ENCODE measurements around the gene GUK1.

DNA sequence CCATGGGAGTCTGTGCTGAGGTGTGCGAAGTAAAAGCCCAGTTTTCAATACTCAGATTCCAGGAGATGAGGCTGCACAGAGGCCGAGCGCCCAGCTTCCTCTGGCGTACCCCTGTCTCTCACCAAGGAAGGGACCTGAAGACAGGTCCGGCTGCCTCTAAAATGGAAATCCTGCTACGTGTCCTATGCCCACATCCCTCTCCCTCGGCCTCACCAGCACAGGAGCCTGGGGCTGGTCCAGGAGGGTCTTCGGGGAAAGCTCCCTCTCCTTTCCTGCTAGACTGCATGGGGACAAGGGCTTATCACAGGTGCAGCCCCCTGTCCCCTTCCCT is 31.4 kb upstream of the GUK1 start:
- TF ChIP-seq, protein P1, sequence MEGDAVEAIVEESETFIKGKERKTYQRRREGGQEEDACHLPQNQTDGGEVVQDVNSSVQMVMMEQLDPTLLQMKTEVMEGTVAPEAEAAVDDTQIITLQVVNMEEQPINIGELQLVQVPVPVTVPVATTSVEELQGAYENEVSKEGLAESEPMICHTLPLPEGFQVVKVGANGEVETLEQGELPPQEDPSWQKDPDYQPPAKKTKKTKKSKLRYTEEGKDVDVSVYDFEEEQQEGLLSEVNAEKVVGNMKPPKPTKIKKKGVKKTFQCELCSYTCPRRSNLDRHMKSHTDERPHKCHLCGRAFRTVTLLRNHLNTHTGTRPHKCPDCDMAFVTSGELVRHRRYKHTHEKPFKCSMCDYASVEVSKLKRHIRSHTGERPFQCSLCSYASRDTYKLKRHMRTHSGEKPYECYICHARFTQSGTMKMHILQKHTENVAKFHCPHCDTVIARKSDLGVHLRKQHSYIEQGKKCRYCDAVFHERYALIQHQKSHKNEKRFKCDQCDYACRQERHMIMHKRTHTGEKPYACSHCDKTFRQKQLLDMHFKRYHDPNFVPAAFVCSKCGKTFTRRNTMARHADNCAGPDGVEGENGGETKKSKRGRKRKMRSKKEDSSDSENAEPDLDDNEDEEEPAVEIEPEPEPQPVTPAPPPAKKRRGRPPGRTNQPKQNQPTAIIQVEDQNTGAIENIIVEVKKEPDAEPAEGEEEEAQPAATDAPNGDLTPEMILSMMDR (conservative IDR thresholded peaks at IDR 0.05; ENCODE audit: low read depth, low read length), result no peak
- no peak for TF ChIP-seq FOS (IDR thresholded peaks at IDR 0.05; ENCODE audit: low read depth, low read length)
- TF ChIP-seq, protein P2, sequence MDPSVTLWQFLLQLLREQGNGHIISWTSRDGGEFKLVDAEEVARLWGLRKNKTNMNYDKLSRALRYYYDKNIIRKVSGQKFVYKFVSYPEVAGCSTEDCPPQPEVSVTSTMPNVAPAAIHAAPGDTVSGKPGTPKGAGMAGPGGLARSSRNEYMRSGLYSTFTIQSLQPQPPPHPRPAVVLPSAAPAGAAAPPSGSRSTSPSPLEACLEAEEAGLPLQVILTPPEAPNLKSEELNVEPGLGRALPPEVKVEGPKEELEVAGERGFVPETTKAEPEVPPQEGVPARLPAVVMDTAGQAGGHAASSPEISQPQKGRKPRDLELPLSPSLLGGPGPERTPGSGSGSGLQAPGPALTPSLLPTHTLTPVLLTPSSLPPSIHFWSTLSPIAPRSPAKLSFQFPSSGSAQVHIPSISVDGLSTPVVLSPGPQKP (IDR thresholded peaks at IDR 0.05; ENCODE audit: borderline replicate concordance, low read depth, low read length), result no peak
